ENCODE data around the gene CALML3. TPM values are rescaled to one million over a fixed set of nuclear protein-coding genes. Genes with fewer than 3 reads are reported as not detected.

The CALML3 gene
- total and polyA plus RNA-seq, 2 donors (not counting 1 experiment from before 2014, with no cell fraction given) = not detected

- WGBS (ENCODE audit: insufficient coverage) = 92% methylated on average over 12 of the region's 13 CpGs
- POLR2A ChIA-PET = no interaction called here
- no peaks in the 10 kb centered on the region for H3K36me3 ChIP-seq (replicated peaks in 1 of 2; ENCODE audit: control extremely low read depth in 1 of 2, control insufficient read depth in 1 of 2, extremely low read depth in 1 of 2, insufficient read depth in 2 of 2, low read length in 1 of 2)
- H3K27me3 Mint-ChIP-seq = peaks cover 10% of the 10 kb centered on the region
- H3K9me3 Mint-ChIP-seq (ENCODE audit: insufficient read depth) = no peaks in the 10 kb centered on the region
- H3K27ac ChIP-seq (ENCODE audit: low read length in 2 of 2) = no peak overlapping the region
- no peaks in the 10 kb centered on the region for H3K27me3 ChIP-seq (replicated peaks in 1 of 4; ENCODE audit: control extremely low read depth in 1 of 4, control insufficient read depth in 3 of 4, insufficient read depth in 4 of 4, low read length in 3 of 4)
- H3K79me2 ChIP-seq (ENCODE audit: control insufficient read depth, insufficient read depth, low read length) = no peaks in the 10 kb centered on the region
- no peaks in the 10 kb centered on the region for H4K20me1 ChIP-seq (ENCODE audit: control insufficient read depth, insufficient read depth, low read length, poor library complexity, severe bottlenecking)
- DNase-seq (no peak), ATAC-seq (ENCODE audit: low read depth) (no peak)
- no peak for TF ChIP-seq CTCF (IDR thresholded peaks at IDR 0.05)
- no peak for TF ChIP-seq EZH2 (IDR thresholded peaks at IDR 0.05; ENCODE audit: borderline replicate concordance, insufficient read depth, low read depth, low read length, poor library complexity, severe bottlenecking)
- peaks cover 0 to 12% (median 0%) of the 10 kb centered on the region in 3 donors for H3K9me3 ChIP-seq (ENCODE audit: control extremely low read depth in 1 of 3, control insufficient read depth in 2 of 3, insufficient read depth in 1 of 3, low read length in 2 of 3)
- no peak overlapping the region for H3K4me3 Mint-ChIP-seq
- intact Hi-C loops (cut with micrococcal nuclease) = no loop called here
- no peak overlapping the region for H3K27ac Mint-ChIP-seq
- H3K4me3 ChIP-seq (ENCODE audit: control extremely low read depth in 1 of 5, extremely low read depth in 1 of 5, insufficient read depth in 1 of 5, low read depth in 2 of 5, low read length in 4 of 5) = no peak overlapping the region
- no peak overlapping the region for H3K9ac ChIP-seq (ENCODE audit: low read length)
- H2AFZ ChIP-seq (ENCODE audit: insufficient read depth, low read depth, low read length, poor library complexity, severe bottlenecking) = no peak overlapping the region
- peaks cover 2% of the 10 kb centered on the region for H3K4me1 Mint-ChIP-seq
- H3K4me1 ChIP-seq (ENCODE audit: control insufficient read depth in 2 of 2, insufficient read depth in 2 of 2, low read length in 2 of 2) = no peaks in the 10 kb centered on the region
- H3K4me2 ChIP-seq (replicated peaks; ENCODE audit: low read depth, low read length, poor library complexity, severe bottlenecking) = no peak overlapping the region
- CTCF ChIA-PET = no interaction called here
Measured at GRCh38 chr10:5476918-5477525, 47.7 kb upstream of the CALML3 start.

GRCh38 chr10:5477948-5478693 is 46.6 kb upstream of the CALML3 start:
- DNase-seq = no peak
- no peak overlapping the region for H3K9ac ChIP-seq (ENCODE audit: low read length)
- CTCF ChIA-PET = interaction anchor here (0.5 kb wide), 1 partner anchor 18 kb away, joined by 3 read pairs; no protein-coding TSS in a partner anchor

More at GRCh38 chr10:5477948-5478693, 46.6 kb upstream of the CALML3 start:
- ATAC-seq (ENCODE audit: low read depth) = no peak
- WGBS (ENCODE audit: insufficient coverage) = 93% methylated on average over 9 of the region's 11 CpGs
- Histone ChIP-seq H3K9me3 (ENCODE audit: control extremely low read depth in 1 of 3, control insufficient read depth in 2 of 3, insufficient read depth in 1 of 3, low read length in 2 of 3) (peaks cover 0 to 12% (median 0%) of the 10 kb centered on the region in 3 donors), H2AFZ (ENCODE audit: insufficient read depth, low read depth, low read length, poor library complexity, severe bottlenecking) (no peak overlapping the region), H3K4me2 (replicated peaks; ENCODE audit: low read depth, low read length, poor library complexity, severe bottlenecking) (no peak overlapping the region), H3K4me1 (ENCODE audit: control insufficient read depth in 2 of 2, insufficient read depth in 2 of 2, low read length in 2 of 2) (no peaks in the 10 kb centered on the region), H3K36me3 (replicated peaks in 1 of 2; ENCODE audit: control extremely low read depth in 1 of 2, control insufficient read depth in 1 of 2, extremely low read depth in 1 of 2, insufficient read depth in 2 of 2, low read length in 1 of 2) (no peaks in the 10 kb centered on the region), H3K4me3 (ENCODE audit: control extremely low read depth in 1 of 5, extremely low read depth in 1 of 5, insufficient read depth in 1 of 5, low read depth in 2 of 5, low read length in 4 of 5) (no peak overlapping the region), H3K27ac (ENCODE audit: low read length in 2 of 2) (no peak overlapping the region), H3K79me2 (ENCODE audit: control insufficient read depth, insufficient read depth, low read length) (no peaks in the 10 kb centered on the region), H3K27me3 (replicated peaks in 1 of 4; ENCODE audit: control extremely low read depth in 1 of 4, control insufficient read depth in 3 of 4, insufficient read depth in 4 of 4, low read length in 3 of 4) (no peaks in the 10 kb centered on the region), H4K20me1 (ENCODE audit: control insufficient read depth, insufficient read depth, low read length, poor library complexity, severe bottlenecking) (no peaks in the 10 kb centered on the region)
- H3K4me1 Mint-ChIP-seq = peaks cover 2% of the 10 kb centered on the region
- H3K4me3 Mint-ChIP-seq = no peak overlapping the region
- TF ChIP-seq CTCF (IDR thresholded peaks at IDR 0.05) = no peak
- no peak for TF ChIP-seq EZH2 (IDR thresholded peaks at IDR 0.05; ENCODE audit: borderline replicate concordance, insufficient read depth, low read depth, low read length, poor library complexity, severe bottlenecking)
- POLR2A ChIA-PET = no interaction called here
- intact Hi-C loops (cut with micrococcal nuclease) = no loop called here
- no peaks in the 10 kb centered on the region for H3K9me3 Mint-ChIP-seq (ENCODE audit: insufficient read depth)
- no peak overlapping the region for H3K27ac Mint-ChIP-seq
- peaks cover 7% of the 10 kb centered on the region for H3K27me3 Mint-ChIP-seq

All from B cell (primary cell).